Kidney (tissue), 14 donors: ENCODE data around the gene GATA3. TPM values are rescaled to one million over a fixed set of nuclear protein-coding genes. Genes with fewer than 3 reads are reported as not detected.

ENCODE experiments used
- DNase-seq, 5 donors: peaks; one replicate each; pipeline ENCODE4 v3.0.0-alpha.2; 2013 to 2020
- FAIRE-seq: peaks from 2 replicates; lab custom pipeline; 2012; peaks lifted over from hg19 to GRCh38; lab: Jason Lieb, UNC
- H3K27ac ChIP-seq, 2 donors: one replicate each; pipeline ENCODE4 v1.7.0; 2013; ENCODE audit warnings: low read depth in 2 of 2, low read length in 2 of 2, inconsistent platforms in 1 of 2
- H3K27me3 ChIP-seq: one replicate; pipeline ENCODE4 v1.7.1; 2013; ENCODE audit warnings: low read length, inconsistent platforms; ENCODE audit not compliant: control insufficient read depth, insufficient read depth
- H3K36me3 ChIP-seq, 3 donors: one replicate each; pipeline versions ENCODE4 v1.7.0 to v1.7.1; 2013; ENCODE audit warnings: low read length in 3 of 3, control low read depth in 1 of 3, inconsistent platforms in 1 of 3; ENCODE audit not compliant: insufficient read depth in 3 of 3, control insufficient read depth in 2 of 3
- H3K4me1 ChIP-seq, 3 donors: one replicate each; pipeline versions ENCODE4 v1.7.0 to v1.7.1; 2013; ENCODE audit warnings: low read length in 3 of 3, inconsistent platforms in 1 of 3, low read depth in 1 of 3; ENCODE audit not compliant: control insufficient read depth in 2 of 3, insufficient read depth in 2 of 3
- H3K4me3 ChIP-seq, 3 donors: one replicate each; pipeline versions ENCODE4 v1.7.0 to v1.8.1; 2013; ENCODE audit warnings: low read length in 3 of 3, control low read depth in 1 of 3, inconsistent platforms in 1 of 3
- H3K9ac ChIP-seq, 3 donors: one replicate each; pipeline versions ENCODE4 v1.7.0 to v1.7.1; 2013; ENCODE audit warnings: low read length in 3 of 3, control low read depth in 1 of 3, inconsistent platforms in 1 of 3
- H3K9me3 ChIP-seq, 3 donors: one replicate each; pipeline versions ENCODE4 v1.7.0 to v1.7.1; 2013; ENCODE audit warnings: low read length in 3 of 3, control low read depth in 1 of 3, inconsistent platforms in 1 of 3; ENCODE audit not compliant: control insufficient read depth in 2 of 3, insufficient read depth in 1 of 3
- intact Hi-C: fragments of 100-400 bp; cut with DNase I; formaldehyde crosslinking; loops from one replicate; pipeline ENCODE4 v1.11.1; 2022
- polyA plus RNA-seq: library from polyadenylated mRNA; stranded (reverse); fragments of 350-450 nt; fragmentation: Illumina TruSeq; extraction: RNeasy Lipid Tissue Mini Kit (QIAGEN cat#74804); gene quantifications from one replicate; pipeline ENCODE4 v1.2.3, GENCODE V29; 2014; ENCODE audit warnings: low read depth, low replicate concordance; ENCODE audit not compliant: insufficient read depth
- total RNA-seq: library from RNA; stranded (reverse); fragmentation: NEBNext Ultra II Directional; extraction: Animal tissue kit (Norgen Biotek cat#: 25700); gene quantifications from one replicate; pipeline ENCODE4 v1.2.1, GENCODE V29; 2021
- TF ChIP-seq, protein P1 (sequence below): IDR thresholded peaks from 3 replicates; pipeline ENCODE4 v1.5.1; 2012; ENCODE audit warnings: mild to moderate bottlenecking, moderate library complexity, borderline replicate concordance; ENCODE audit not compliant: insufficient read depth; ENCODE audit errors: extremely low read depth
- donor health status: control.
- donor health status: control.
- donor health status: control.
- donor health status: control.
- donor health status: control.
- donor health status: DM: yes; HTN: yes; CAD: no.
- donor health status: Normal renal cell carcinoma (clear cell type).

The GATA3 gene
- total and polyA plus RNA-seq, 2 donors from 2014 or later: 23.5 to 45.9 TPM

DNA sequence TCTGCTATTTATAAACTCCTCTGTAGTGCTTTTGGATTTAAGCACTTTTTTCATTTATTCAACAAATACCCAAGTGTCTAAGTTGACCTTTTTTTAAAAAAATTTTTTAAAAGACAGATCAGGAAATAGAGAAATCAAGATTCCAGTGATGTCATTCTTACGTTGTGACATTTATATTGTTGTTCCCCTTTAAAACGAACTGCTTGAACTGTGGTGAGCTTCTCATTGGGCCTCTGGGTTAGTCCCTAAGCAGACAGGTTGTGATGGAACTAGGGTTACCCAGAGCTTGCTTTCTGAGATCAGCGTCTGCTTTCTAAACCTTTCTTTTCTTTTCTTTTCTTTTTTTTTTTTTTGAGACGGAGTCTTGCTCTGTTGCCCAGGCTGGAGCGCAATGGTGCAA, 22.4 kb downstream of the GATA3 start:
- Histone ChIP-seq H3K4me1 (no peaks in the 10 kb centered on the region), H3K27me3 (no peaks in the 10 kb centered on the region), H3K9ac (no peak overlapping the region), H3K9me3 (no peaks in the 10 kb centered on the region), H3K27ac (no peak overlapping the region), H3K36me3 (peaks cover 0 to under 1% (median 0%) of the 10 kb centered on the region in 3 donors), H3K4me3 (no peak overlapping the region)
- FAIRE-seq: no peak
- TF ChIP-seq, protein P1, sequence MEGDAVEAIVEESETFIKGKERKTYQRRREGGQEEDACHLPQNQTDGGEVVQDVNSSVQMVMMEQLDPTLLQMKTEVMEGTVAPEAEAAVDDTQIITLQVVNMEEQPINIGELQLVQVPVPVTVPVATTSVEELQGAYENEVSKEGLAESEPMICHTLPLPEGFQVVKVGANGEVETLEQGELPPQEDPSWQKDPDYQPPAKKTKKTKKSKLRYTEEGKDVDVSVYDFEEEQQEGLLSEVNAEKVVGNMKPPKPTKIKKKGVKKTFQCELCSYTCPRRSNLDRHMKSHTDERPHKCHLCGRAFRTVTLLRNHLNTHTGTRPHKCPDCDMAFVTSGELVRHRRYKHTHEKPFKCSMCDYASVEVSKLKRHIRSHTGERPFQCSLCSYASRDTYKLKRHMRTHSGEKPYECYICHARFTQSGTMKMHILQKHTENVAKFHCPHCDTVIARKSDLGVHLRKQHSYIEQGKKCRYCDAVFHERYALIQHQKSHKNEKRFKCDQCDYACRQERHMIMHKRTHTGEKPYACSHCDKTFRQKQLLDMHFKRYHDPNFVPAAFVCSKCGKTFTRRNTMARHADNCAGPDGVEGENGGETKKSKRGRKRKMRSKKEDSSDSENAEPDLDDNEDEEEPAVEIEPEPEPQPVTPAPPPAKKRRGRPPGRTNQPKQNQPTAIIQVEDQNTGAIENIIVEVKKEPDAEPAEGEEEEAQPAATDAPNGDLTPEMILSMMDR: no peak
- intact Hi-C loops: no loop called here
- no peak for DNase-seq

- no peak for FAIRE-seq
- Histone ChIP-seq H3K9me3 (no peaks in the 10 kb centered on the region), H3K27ac (no peak overlapping the region), H3K4me1 (no peaks in the 10 kb centered on the region), H3K27me3 (no peaks in the 10 kb centered on the region), H3K36me3 (no peaks in the 10 kb centered on the region), H3K4me3 (no peak overlapping the region), H3K9ac (no peak overlapping the region)
- no peak for DNase-seq
- TF ChIP-seq, protein P1: no peak
- intact Hi-C loops: no loop called here
These were observed 23.5 kb downstream of the GATA3 start for GRCh38 chr10:8078027-8078426.

- intact Hi-C loops: no loop called here
- H3K27me3 ChIP-seq: no peaks in the 10 kb centered on the region
- no peak for FAIRE-seq
- no peak overlapping the region for H3K4me3 ChIP-seq
- TF ChIP-seq, protein P1: no peak
- H3K4me1 ChIP-seq: no peaks in the 10 kb centered on the region
- DNase-seq: no peak
- no peaks in the 10 kb centered on the region for H3K36me3 ChIP-seq
- no peaks in the 10 kb centered on the region for H3K9me3 ChIP-seq
- H3K9ac ChIP-seq: no peak overlapping the region
- no peak overlapping the region for H3K27ac ChIP-seq
These were observed 24.6 kb downstream of the GATA3 start for GRCh38 chr10:8079126-8079525.

DNA sequence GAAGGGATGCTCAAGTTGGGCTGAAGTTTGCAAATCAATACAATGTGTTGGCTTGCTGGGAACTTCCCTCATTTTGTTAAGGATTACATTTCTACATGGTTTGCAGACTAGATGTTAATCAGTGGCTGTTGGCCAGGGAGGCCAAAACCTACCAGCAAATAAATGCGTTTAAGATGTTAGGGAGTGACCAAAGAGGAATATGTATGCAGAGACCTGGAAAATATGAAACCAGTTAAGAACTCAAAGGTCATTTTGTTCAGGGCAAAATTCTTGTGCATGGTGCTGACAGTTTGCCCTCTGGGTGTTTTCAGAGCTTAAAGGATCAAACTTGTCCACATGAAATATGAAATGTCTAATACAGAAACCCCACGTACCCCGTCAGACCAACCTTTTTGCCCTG, 30.3 kb downstream of the GATA3 start:
- H3K4me1 ChIP-seq: no peaks in the 10 kb centered on the region
- no peak overlapping the region for H3K27ac ChIP-seq
- no peak overlapping the region for H3K4me3 ChIP-seq
- TF ChIP-seq, protein P1: no peak
- H3K9ac ChIP-seq: no peak overlapping the region
- FAIRE-seq: no peak
- no peaks in the 10 kb centered on the region for H3K36me3 ChIP-seq
- no peaks in the 10 kb centered on the region for H3K27me3 ChIP-seq
- DNase-seq: no peak
- intact Hi-C loops: no loop called here
- H3K9me3 ChIP-seq: no peaks in the 10 kb centered on the region
